GM19240 (cell line): ENCODE data around the gene CEP68.
"Not testable (repeated sequence)": the region's sequence is repeated elsewhere in the genome, so short reads cannot be mapped to it uniquely, and the experiment has no call there.

Experiments used
- DNase-seq: peaks from one replicate; pipeline ENCODE4 v3.0.0; 2011; ENCODE audit warnings: low spot score; ENCODE audit not compliant: insufficient read length

Gene CEP68

GRCh38 chr2:65129826-65130663 lies 73.8 kb downstream of the CEP68 start, which contains the start of gene RAB1A:
Gene RAB1A, minus strand, starts transcription at chr2:65130106. Its CDS starts 191 bp downstream, at chr2:65129915.
- peak; percentile 89 for DNase-seq

GRCh38 chr2:65130664-65131175 lies 74.5 kb downstream of the CEP68 start:
- DNase-seq: no peak

GRCh38 chr2:65132930-65133329 lies 76.7 kb downstream of the CEP68 start:
- not testable (repeated sequence) for DNase-seq

GRCh38 chr2:65133626-65134025 lies 77.4 kb downstream of the CEP68 start:
- DNase-seq: no peak

GRCh38 chr2:65134158-65134557 lies 77.9 kb downstream of the CEP68 start:
- no peak for DNase-seq

GRCh38 chr2:65136253-65136652 lies 80.0 kb downstream of the CEP68 start:
- DNase-seq: no peak
